HG03432 (cell line): ENCODE data around the gene CCDC188.

Experiments
- ATAC-seq: cut with Tn5 transposase; IDR thresholded peaks from one replicate; pipeline ENCODE4 v1.9.1; 2021; ENCODE audit warnings: mild to moderate bottlenecking, moderate library complexity; ENCODE audit not compliant: unreplicated experiment

CCDC188 gene

GRCh38 chr22:20108757-20109230, 42.1 kb downstream of the CCDC188 start:
- ATAC-seq = no peak

DNA sequence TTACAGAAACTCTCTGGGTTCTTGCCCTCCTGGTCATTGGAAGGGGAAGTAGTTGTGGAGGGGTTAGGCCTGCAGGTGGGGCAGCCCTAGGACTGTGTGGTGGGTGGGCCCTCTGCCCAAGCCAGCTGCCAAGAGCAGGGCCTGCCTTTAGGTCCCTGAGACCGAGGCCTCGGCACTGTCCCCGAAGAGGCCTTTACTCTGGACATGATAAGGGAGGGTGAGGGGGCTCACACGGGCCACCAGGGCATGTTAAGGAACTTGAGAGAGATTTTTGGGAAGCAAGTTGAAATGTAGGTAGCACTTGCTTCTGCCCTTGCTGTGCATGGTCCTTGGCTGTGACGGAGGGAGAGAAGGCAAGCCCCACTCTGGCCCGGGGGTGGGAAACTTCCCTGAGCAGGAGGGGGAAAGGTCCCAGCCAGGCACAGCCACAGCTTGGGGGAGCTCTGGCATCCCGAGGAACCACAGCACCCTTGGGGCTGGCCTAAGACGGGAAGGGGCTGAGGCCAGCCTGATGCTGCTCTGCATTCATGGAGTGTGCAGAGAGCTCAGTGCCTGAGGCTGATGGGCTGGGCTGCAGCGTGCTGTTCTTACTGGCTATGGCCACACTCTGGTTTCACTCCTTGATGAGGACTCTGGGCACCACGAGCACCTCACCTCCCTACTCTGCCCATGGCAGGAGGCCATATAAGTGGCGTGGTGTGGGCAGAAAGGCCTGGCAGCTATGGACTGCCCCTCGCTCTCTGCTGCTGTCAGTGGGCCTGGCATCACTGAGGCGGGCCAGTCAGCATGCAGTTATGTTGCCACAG, 42.7 kb downstream of the CCDC188 start:
- ATAC-seq = no peak

DNA sequence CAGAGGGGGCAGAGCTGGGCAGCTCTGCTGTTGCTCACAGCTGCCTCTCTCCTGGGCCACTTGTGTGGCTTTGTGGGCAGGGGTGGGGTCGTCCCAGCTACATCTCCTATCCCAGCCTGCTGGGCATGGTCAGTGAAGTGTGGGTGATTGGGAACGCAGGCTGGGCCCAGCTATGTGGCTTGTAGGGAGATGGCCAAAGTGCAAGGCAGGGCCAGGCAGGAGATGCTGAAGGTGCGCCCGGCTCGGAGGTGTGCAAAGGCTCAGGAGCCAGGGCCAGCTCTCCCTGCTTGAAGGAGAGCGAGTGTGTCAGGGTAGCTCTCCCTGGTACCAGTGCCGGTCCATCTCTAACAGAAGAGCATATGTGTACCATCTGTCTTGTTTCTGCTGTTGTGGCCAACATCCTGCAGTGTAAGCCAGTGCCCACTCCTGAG, 43.4 kb downstream of the CCDC188 start:
- ATAC-seq = no peak

GRCh38 chr22:20106849-20107237, 44.0 kb downstream of the CCDC188 start:
- ATAC-seq = no peak

DNA sequence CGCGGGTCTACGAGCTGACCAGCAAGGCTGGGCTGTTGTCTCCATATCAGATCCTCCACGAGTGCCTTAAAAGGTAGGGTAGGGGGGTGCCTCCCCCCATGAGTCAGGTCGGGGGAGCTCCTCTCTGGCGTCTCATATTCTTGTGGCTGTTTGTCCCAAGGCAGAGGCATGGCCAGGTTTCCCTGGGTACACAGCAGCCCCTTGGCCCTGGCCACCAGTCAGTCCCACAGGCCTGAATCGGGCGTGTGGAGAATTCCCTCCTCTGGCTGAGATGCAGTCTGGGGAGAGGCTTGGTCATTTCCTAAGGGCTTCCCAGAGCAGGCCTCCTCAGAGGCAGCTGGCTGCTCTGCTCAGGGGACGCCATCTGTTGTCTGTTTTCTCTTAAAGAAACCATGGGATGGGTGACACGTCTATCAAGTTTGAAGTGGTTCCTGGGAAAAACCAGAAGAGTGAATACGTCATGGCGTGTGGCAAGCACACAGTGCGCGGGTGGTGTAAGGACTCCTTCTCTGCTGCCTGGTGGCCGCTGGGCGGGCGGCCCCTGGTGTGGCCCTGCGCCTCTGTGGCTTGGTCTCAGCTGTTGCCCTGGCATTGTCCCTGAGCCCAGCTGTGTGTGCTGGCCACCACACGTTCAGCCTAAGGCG, 44.5 kb downstream of the CCDC188 start:
- no peak for ATAC-seq

DNA sequence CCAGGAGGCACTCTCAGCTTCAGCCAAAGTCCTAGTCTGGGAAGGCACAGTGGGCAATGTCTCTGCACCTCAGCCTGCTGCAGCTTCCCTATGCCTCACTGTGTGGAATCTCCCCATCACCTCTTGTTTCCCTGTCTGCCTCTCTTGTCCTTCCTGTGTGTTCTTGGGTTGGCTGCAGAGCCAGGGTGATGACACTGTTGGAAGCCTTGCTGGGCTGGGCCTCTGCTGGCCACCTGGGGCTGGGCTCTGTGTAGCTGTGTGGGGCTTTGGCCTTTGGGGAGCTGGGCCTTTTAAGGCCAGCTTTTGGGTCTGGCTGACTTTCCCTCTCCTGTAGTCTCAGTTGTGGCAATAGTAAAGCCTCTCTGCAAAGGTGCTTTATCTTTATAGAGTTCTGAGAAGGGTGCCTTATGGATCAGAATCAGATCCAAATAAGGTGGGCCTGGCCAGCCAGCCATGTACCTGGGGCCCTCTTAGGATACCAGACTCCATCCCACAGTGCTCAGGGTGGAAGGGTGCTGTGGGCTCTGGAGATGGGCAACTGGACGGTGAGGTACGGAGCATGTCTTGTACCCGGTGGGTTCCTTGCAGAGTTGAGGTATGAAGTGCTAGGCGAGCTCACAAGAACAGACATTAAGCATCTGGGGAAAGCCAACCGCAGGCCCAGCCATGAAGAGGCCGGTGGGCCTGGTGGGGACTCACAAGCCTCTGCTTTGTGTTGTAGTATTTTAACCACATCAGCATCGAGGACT, 45.2 kb downstream of the CCDC188 start:
- ATAC-seq = no peak

GRCh38 chr22:20102203-20102780, 48.6 kb downstream of the CCDC188 start:
- ATAC-seq = no peak

- ATAC-seq = no peak
Observed at GRCh38 chr22:20101638-20102037, 49.2 kb downstream of the CCDC188 start.

GRCh38 chr22:20099099-20099711, 51.6 kb downstream of the CCDC188 start:
- ATAC-seq = no peak
